GM23338 (cell line): ENCODE data around the gene FLNB. TPM values are rescaled to one million over a fixed set of nuclear protein-coding genes. Genes with fewer than 3 reads are reported as not detected.

Experiments
- ATAC-seq: fragments of 200-7000 bp; cut with Tn5 transposase; 3 replicates; pipeline ENCODE4 v1.9.1; 2020
- DNase-seq: peaks from one replicate; pipeline ENCODE4 v3.0.0-alpha.2; 2015; ENCODE audit warnings: low spot score
- H2AFZ ChIP-seq: fragments of 200-600 bp; sonication (generic); 2 replicates; pipeline ENCODE4 v1.8.0; 2016; ENCODE audit warnings: antibody characterized with exemption, mild to moderate bottlenecking, moderate library complexity
- H3F3A ChIP-seq: fragments of 200-600 bp; sonication (generic); replicated peaks from 2 replicates; pipeline ENCODE4 v1.8.0; 2017; ENCODE audit warnings: antibody characterized with exemption, mixed run types, low read depth
- H3K27ac ChIP-seq: fragments of 200-600 bp; sonication (generic); 2 replicates; pipeline ENCODE4 v1.6.1; 2016; ENCODE audit warnings: low read depth
- H3K27me3 ChIP-seq: fragments of 200-600 bp; sonication (generic); 2 replicates; pipeline ENCODE4 v1.8.0; 2016; ENCODE audit warnings: mild to moderate bottlenecking, mixed run types, moderate library complexity; ENCODE audit not compliant: insufficient read depth
- H3K36me3 ChIP-seq: fragments of 200-600 bp; sonication (generic); 2 replicates; pipeline ENCODE4 v1.8.0; 2016; ENCODE audit warnings: mild to moderate bottlenecking; ENCODE audit not compliant: insufficient read depth
- H3K4me1 ChIP-seq: fragments of 200-600 bp; sonication (generic); 2 replicates; pipeline ENCODE4 v1.8.0; 2016; ENCODE audit warnings: mild to moderate bottlenecking, moderate library complexity; ENCODE audit not compliant: insufficient read depth
- H3K4me2 ChIP-seq: fragments of 200-600 bp; sonication (generic); 2 replicates; pipeline ENCODE4 v1.7.1; 2017; ENCODE audit warnings: mixed run types
- H3K4me3 ChIP-seq: fragments of 200-600 bp; sonication (generic); 2 replicates; pipeline ENCODE4 v1.6.1; 2016; ENCODE audit warnings: mixed run types
- H3K79me2 ChIP-seq: fragments of 200-600 bp; sonication (generic); replicated peaks from 2 replicates; pipeline ENCODE4 v1.8.0; 2017; ENCODE audit warnings: mild to moderate bottlenecking; ENCODE audit not compliant: insufficient read depth
- H3K9me2 ChIP-seq: fragments of 200-600 bp; sonication (generic); 2 replicates; pipeline ENCODE4 v1.8.0; 2017; ENCODE audit not compliant: insufficient read depth
- H4K20me1 ChIP-seq: fragments of 200-600 bp; sonication (generic); replicated peaks from 2 replicates; pipeline ENCODE4 v1.8.0; 2017; ENCODE audit warnings: mild to moderate bottlenecking; ENCODE audit not compliant: insufficient read depth
- H3K27ac Mint-ChIP-seq: 2 replicates; pipeline ENCODE4 v1.8.0; 2020; ENCODE audit warnings: inconsistent platforms, mild to moderate bottlenecking, moderate library complexity, mixed read lengths
- H3K27me3 Mint-ChIP-seq: 3 replicates; pipeline ENCODE4 v1.8.0; 2022; ENCODE audit warnings: low read depth, mild to moderate bottlenecking, moderate library complexity, mixed read lengths, inconsistent platforms; ENCODE audit not compliant: insufficient read depth, poor library complexity
- H3K36me3 Mint-ChIP-seq: 3 replicates; pipeline ENCODE4 v1.8.0; 2021; ENCODE audit warnings: low read depth, mild to moderate bottlenecking, inconsistent platforms, moderate library complexity, mixed read lengths
- H3K4me1 Mint-ChIP-seq: 3 replicates; pipeline ENCODE4 v1.8.0; 2020; ENCODE audit warnings: mild to moderate bottlenecking, inconsistent platforms, mixed read lengths
- H3K4me3 Mint-ChIP-seq: 3 replicates; pipeline ENCODE4 v1.8.0; 2021; ENCODE audit warnings: moderate library complexity, mild to moderate bottlenecking, inconsistent platforms, mixed read lengths
- H3K9me3 Mint-ChIP-seq: 3 replicates; pipeline ENCODE4 v1.8.0; 2020; ENCODE audit warnings: moderate library complexity, mild to moderate bottlenecking, inconsistent platforms, mixed read lengths
- ETS1 ChIP-seq: IDR thresholded peaks from 2 replicates; pipeline ENCODE4 v1.6.1; 2016; ENCODE audit warnings: antibody characterized with exemption
- JUNB ChIP-seq: IDR thresholded peaks from one replicate; pipeline ENCODE4 v1.6.1; 2016; ENCODE audit warnings: antibody characterized with exemption; ENCODE audit not compliant: unreplicated experiment
- NANOG ChIP-seq: IDR thresholded peaks from 2 replicates; pipeline ENCODE4 v1.6.1; 2016; ENCODE audit warnings: antibody characterized with exemption, borderline replicate concordance
- POLR2AphosphoS5 ChIP-seq: IDR thresholded peaks from 2 replicates; pipeline ENCODE4 v1.6.1; 2016; ENCODE audit warnings: antibody characterized with exemption, low read depth
- STAT1 ChIP-seq: IDR thresholded peaks from one replicate; pipeline ENCODE4 v1.6.1; 2016; ENCODE audit warnings: antibody characterized with exemption; ENCODE audit not compliant: unreplicated experiment
- ZNF114 ChIP-seq: fragments of 250-450 bp; sonication (Bioruptor Pico); IDR thresholded peaks from 2 replicates; pipeline ENCODE4 v1.5.0; 2020; ENCODE audit warnings: mild to moderate bottlenecking, moderate library complexity
- ZNF462 ChIP-seq: fragments of 250-450 bp; sonication (Bioruptor Pico); IDR thresholded peaks from 2 replicates; pipeline ENCODE4 v1.5.0; 2020; ENCODE audit warnings: mild to moderate bottlenecking, moderate library complexity
- polyA plus RNA-seq: library from polyadenylated mRNA; unstranded; fragments of >200 nt; fragmentation: Nextera tagmentation; extraction: Ambion mirVana; gene quantifications from 2 replicates; pipeline ENCODE4 v1.2.1, GENCODE V29; 2016
- total RNA-seq: library from RNA; depleted of rRNA; stranded (reverse); fragments of >200 nt; shearing (Covaris generic); gene quantifications from 2 replicates; pipeline ENCODE4 v1.2.3, GENCODE V29; 2014

FLNB gene
- total and polyA plus RNA-seq, 2 experiments from 2014 or later, result 39.7 to 179 TPM

GRCh38 chr3:57999417-58000115 lies 8.7 kb upstream of the FLNB start (continued):
- no peak for TF ChIP-seq ZNF462 (CRISPR knock-in tag)

- no peaks in the 10 kb centered on the region for H3F3A ChIP-seq
- H3K27me3 Mint-ChIP-seq, result peaks cover 2% of the 10 kb centered on the region
- no peak overlapping the region; the same call in 1 of the 2 replicates for H2AFZ ChIP-seq
- no peak overlapping the region for H3K4me2 ChIP-seq
- no peaks in the 10 kb centered on the region for H3K36me3 ChIP-seq
- H3K79me2 ChIP-seq, result no peaks in the 10 kb centered on the region
- ATAC-seq, result no peak
- DNase-seq, result no peak
- H3K4me1 Mint-ChIP-seq, result no peaks in the 10 kb centered on the region
- no peaks in the 10 kb centered on the region for H3K36me3 Mint-ChIP-seq
- no peak overlapping the region for H3K27ac ChIP-seq
- H4K20me1 ChIP-seq, result no peaks in the 10 kb centered on the region
- no peak overlapping the region for H3K4me3 Mint-ChIP-seq
- H3K27me3 ChIP-seq, result no peaks in the 10 kb centered on the region
- H3K4me3 ChIP-seq, result no peak overlapping the region
- H3K9me2 ChIP-seq, result peaks cover 6% of the 10 kb centered on the region; the same call in 1 of the 2 replicates
- no peaks in the 10 kb centered on the region for H3K9me3 Mint-ChIP-seq
- no peaks in the 10 kb centered on the region for H3K4me1 ChIP-seq
- H3K27ac Mint-ChIP-seq, result no peak overlapping the region
- TF ChIP-seq JUNB (no peak), NANOG (no peak), POLR2AphosphoS5 (no peak), STAT1 (no peak), ZNF462 (CRISPR knock-in tag) (no peak), ETS1 (no peak), ZNF114 (CRISPR knock-in tag) (no peak)
These were observed 7.7 kb upstream of the FLNB start for GRCh38 chr3:58000306-58001085.
